Effector CD4-positive, alpha-beta T cell (primary cell): Measurements from ENCODE around the gene RBMS3.

Source experiments
- DNase-seq: peaks from one replicate; pipeline ENCODE4 v3.0.0-alpha.2; 2020

Gene RBMS3

DNA sequence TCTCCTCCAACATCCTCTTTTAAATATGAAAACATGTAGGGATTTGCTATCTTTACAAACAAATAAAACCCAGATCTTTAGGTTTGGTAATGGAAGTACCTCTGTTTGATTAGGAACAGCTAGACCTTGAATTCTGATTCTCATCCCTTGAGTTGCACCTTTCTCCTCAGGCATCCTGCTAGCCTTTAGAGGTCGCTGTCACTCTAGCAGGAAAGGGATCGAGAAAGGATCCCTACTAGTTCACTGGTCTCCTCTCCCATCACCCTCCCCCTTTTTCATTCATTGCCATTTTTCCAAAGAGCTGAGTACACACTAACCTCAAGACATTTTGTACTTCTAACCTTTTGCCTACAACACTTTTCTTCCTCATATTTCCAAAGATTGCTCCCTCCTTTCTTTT, 569.8 kb downstream of the RBMS3 start:
- no peak for DNase-seq

DNA sequence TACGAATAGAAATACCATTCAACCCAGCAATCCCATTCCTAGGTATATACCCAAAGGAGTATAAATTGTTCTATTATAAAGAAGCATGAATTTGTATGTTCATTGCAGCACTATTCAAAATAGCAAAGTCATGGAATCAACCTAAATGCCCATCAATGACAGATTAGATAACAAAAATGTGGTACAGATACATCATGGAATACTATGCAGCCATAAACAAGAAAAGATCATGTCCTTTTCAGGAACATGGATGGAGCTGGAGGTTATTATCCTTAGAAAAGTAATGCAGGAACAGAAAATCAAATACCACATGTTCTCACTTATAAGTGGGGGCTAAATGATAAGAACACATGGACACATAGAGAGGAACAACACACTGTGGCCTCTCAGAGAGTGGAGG, 571.9 kb downstream of the RBMS3 start:
- no peak for DNase-seq

DNA sequence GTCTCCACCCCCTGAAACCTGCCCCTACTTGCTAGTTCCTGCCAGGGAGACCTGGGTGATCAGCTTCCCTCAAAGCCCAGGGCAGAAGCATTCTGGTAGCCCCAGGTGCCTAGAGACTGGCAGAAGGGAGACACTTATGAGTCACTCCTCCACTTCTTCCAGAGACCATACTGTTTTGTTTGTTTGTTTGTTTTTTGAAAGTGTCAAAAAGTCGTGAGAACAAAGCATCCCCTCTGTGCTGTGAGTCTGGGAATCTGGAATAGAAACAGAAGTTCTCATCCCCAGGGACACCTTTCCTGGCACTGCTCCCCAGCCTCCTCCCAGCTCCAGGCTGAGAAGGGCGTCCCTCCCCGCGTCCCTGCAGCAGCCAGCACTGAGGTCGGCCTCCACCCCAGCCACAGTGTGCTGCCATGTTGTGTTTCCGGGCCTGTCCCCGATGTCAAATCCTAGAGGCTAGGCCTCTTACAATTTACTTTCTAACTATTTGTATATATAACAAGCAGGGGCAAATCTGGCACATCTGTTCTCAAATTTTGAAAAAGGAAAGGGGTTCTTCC, 573.0 kb downstream of the RBMS3 start:
- no peak for DNase-seq

DNA sequence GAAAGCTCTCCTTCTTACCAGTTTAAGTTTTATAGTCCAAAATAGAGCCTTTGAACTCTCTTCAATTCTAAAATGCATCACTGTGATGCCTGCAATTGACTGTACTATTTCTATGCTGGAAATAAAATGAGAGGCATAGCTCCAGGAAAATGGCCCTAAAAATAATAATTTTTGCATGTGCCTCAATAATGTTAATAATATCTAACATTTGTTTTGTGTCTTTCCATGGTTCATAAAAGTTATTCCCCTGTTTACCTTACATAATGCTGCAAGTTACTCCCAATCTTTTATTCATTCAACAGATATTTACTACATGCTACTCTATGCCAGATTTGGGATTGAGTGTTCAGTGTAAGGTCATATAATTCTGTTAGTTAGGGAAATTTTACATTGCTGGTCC, 574.0 kb downstream of the RBMS3 start:
- DNase-seq, result no peak

DNA sequence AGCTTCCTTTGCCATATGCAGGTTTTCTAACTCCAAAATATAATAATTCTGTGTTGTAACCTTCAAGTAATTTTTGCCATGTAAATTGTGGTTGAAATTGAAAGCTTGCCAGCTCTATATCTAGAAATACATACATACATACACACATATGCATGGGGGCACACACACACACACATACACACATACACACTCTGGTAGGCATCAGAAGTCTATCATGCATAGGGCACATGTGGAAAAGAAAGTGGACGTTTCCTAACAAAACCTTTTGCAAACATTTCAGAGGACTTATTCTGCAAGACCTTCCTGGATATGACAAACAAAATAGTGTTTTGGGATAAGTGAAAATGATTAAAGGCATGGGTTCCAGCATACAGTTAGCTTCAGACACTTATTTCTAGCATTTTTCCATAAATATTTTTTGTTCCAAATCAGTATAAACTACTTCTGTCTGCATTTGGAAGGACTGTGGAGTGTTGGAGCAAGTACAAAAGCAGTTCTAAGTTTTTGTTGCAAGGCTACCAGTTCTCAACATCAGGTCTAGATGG, 578.9 kb downstream of the RBMS3 start:
- DNase-seq, result no peak

DNA sequence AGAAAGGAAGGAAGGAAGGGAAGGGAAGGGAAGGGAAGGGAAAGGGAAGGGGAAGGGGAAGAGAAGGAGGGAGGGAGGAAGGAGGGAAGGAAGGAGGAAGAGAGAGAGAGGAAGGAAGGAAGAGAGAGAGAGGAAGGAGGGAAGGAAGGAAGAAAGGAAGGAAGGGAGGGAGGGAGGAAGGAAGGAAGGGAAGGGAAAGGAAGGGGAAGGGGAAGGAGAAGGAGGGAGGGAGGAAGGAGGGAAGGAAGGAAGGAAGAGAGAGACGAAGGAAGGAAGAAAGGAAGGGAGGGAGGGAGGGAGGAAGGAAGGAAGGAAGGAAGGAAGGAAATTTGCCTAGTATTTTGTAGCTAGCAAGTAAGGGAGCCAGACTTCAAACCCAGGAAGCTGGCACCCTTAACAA, 583.9 kb downstream of the RBMS3 start:
- DNase-seq, result no peak

DNA sequence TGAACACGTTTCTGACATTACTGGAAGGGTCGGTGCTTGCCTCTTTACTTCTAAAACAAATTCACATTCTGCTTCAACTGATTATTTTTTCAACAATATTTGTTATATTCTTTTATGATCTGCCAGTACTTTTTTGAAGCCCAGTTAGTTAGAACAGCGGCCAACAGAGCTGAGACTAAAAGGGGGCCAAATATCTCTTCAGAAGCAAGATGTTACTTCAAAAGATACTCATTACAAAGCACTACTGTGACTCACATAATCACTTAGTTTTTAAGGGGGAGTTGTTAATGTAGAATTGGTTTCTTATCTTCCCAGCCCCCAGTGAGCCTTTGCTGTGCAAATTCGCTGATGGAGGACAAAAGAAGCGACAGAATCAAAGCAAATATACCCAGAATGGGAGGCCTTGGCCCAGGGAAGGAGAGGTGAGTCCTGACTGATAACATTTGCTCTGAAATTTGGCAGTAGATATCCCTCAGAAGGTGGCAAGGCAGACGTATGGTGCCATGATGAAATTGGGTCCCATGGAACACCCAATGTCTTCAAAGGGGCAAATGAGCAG, 587.8 kb downstream of the RBMS3 start:
- DNase-seq, result no peak

DNA sequence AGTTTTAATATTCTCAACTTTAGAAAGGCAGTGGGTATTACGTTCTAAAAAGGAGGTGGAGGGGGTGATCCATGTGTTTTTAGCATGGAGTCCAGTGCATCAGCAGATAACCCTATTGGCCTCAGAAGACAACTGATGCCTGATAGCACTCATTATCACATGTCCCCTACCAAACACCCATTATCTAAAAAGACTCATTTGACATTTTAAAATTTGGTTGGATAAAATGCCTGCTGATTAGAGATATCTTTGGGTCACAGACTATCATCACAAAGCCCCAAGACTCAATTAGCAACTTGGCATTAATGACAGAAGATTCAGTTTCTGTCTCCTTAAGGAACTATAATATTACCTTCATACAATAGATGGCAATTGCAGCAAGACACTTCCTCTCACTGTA, 589.3 kb downstream of the RBMS3 start:
- DNase-seq, result no peak

DNA sequence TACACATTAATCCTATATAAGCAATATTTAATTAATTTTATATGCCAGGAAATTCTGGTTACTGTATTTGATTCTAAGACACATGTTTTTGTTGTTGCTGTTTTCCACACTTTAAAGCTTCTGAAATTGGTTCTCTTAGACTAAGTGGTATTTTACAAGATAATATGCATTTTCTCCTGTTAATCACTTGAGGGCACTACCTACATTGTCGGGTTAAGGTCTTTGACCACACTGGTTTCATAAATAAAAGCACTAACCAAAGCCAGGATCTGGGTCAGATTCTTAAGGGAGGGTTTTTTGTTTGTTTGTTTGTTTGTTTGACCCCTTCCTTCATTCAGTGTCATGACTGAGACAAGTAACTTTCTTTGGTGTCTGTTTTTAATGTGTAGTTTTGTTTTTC, 590.2 kb downstream of the RBMS3 start:
- no peak for DNase-seq

DNA sequence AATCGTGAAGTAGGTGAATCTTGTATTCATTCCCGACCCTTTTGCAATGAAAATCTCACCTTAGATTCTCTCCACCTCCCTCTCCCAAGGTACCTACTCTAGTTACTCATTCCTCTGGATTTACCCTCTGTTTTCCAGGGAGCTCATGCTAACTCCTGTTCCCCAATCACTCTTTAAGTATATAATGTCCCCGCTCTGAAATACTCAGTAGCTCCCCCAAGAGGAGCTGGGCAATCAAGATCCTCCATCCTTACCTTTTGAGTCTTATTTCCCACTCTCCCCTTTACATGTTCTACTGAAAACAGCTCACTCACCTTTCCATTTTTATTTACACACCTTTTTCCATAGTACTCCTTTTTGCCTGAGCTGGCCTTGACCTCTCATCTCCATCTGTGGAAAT, 599.9 kb downstream of the RBMS3 start:
- DNase-seq, result no peak

DNA sequence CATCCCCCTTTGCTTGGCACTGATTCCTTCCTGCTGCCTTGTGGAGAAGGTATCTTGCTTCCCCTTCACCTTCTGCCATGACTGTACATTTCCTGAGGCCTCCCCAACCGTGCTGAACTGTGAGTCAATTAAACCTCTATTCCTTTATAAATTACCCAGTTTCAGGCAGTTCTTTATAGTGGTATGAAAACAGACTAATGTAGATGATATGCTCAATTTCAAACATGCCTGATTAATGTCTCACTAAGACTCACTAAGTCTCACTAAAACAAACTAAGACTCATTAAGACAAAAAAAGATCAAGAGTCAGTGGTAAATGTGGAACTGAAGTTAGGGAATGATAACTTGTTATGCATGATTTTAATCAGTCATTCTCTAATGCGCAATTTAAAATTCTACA, 606.6 kb downstream of the RBMS3 start:
- no peak for DNase-seq

DNA sequence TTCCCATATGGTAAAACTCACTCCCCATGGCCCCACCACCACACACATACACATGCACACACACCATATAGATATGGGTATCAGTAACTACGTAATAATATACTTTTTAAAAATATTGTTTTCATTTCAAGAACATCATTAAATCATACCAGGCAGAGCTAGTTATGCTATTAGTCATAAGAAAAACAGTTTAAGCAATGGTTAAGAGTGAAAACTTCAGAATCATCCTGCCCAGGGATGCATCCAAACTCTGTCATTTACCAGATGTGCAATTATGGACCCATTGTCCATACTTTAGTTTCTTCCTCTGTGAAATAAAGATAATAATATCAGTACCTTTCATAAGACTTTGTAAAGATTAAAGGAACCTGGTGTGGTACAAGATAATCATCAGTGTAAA, 608.3 kb downstream of the RBMS3 start:
- DNase-seq, result no peak

DNA sequence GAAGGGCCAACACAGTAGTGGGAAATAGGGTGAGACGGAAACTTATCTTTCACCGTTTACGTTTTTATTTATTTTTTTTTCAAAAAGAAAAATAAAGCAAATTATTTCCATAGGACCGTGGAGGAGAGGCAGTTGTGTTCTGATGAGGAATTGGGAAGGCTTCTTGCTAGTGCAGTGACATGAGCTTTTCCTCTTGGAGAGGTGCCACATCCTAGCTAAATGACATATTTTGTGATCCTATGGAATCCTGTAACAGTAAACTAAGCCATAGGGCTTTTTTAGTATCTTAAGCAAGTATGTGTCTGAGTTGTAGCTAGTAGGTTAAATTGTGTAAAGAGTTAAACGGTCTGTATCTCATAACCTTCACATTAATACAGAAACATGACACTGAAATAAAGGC, 609.9 kb downstream of the RBMS3 start:
- DNase-seq, result no peak

DNA sequence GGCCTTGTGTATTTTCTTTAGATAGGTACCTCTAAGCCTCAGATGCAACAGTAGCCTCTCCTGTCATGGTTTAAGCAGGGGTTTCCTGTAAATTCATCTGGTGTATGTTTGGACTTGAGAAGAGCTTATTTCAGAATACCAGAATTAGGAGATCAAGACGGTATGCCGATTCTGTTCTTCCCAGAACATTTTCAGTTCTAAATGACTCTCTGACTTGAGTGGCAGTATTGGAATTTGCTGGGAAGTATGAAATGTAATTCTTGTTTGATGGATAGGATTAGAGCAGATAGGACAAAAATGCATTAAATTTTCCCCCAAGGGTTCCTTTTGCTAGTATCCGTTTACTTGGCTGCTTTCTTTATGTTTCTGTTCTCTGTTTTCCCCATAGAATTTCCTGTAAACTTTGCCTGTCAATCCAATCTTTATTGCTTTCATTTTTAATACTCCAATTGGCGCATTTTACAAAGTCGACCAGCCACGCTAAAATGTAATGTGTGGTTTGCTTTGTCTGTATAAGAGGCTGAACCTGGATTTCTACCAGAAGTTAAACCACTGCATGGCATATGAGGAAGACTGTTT, 612.2 kb downstream of the RBMS3 start:
- no peak for DNase-seq

DNA sequence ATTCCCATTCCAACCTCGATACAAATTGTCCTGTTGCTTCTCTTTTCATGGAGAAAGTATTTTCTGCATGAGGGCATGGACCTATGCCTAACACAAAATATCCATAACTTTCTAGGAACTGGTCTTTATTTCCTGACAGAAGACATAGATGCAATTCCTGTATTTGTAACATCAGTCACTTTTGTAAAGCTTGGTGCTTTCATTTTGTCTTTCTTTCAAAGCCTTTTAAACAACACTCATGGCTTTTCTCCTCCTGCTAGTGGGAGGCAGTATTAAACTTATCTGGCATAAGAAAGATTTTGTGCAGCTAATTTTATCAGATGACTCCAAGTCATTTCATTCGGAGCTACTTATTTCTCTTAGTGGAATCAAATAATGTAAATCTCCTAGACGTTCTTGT, 616.0 kb downstream of the RBMS3 start:
- no peak for DNase-seq

DNA sequence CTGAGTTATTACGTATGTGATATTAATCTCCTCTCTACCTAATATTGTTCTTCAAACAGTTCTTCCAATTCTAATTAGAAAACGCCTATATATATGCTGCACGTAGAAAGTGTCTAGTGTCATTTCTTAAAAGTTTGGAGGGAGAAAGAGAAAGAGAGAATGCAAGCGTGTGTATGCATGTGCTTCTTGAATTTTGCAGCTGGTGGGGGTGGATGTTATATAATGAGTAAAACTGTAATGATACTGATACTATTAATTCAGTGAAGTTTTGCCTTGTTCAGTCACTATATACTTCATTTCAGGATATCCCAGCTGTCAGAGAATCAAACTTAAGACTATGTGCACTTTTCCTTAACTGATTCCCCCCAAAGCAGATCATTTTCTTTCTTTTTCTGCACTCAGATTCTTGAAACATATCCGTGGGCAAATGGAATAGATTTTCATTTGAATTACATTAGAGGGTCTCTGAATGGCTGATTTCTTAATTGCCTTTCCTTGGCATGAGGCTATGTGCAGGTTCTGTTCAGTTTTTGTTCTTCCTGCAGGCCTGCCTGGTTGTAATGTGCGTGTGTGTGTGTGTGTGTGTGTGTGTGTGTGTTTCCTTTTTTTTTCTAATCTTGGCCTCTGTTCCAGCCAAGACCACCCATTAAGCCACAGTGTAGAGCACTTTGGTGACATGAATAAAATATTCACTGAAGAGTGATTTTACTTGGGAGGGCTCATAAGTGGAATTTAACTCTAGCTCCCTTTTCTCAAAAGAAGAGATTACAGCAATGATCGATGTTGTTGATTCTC, 617.5 kb downstream of the RBMS3 start:
- DNase-seq, result no peak

DNA sequence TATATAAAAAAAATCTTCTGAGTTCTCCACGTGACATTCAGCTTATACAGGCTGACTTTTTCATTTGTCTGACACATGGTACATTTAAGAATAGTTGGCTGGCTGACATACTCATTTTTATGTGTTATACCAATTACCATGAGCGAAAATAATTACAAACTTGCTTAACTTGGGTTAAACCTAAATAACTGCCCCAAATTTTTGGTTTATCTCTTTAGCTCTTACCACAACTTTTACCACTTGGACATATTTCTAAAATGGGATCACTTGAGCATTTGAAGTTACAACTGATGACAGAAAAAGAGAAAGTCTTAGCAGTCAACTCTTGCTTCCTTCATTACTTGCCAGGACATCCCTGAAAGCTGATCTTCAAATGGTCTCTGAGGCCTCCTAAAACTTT, 618.1 kb downstream of the RBMS3 start:
- DNase-seq, result no peak

DNA sequence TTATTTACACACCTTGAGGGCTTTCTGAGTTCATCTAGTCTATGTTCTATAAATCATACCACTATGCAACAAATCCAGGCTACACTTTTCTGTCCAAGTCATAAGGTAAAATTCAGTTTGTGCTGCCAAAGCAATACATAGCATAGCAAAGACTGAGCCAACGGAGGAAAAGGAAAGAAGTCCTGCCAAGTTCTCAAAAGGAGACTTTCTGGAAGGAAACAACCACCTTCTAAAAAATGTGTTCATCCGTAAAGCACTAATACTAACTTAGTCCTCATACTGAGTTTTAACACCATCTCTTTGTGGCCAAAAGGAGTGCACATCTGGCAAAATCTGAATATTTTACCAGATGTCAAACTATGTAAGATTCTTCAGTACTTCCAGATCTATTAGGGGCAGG, 620.2 kb downstream of the RBMS3 start:
- no peak for DNase-seq

DNA sequence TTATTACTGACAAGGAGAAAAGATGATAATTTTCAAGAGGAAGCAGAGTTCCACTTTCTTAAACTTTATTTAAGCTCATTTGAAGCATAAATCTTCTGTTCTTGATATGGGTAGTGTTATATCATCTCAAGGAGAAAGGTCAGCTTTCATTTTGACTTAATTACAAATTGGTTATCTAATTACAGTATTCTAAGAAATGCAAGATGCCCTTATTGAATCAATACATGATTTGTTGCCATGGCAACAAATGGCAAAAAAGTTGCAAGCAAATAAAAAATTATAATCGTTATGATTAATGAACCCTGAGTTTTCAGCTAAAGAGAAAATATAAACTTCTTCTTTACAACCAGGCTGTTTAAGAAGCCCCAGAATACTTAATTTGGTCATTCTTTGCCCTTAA, 622.7 kb downstream of the RBMS3 start:
- no peak for DNase-seq

DNA sequence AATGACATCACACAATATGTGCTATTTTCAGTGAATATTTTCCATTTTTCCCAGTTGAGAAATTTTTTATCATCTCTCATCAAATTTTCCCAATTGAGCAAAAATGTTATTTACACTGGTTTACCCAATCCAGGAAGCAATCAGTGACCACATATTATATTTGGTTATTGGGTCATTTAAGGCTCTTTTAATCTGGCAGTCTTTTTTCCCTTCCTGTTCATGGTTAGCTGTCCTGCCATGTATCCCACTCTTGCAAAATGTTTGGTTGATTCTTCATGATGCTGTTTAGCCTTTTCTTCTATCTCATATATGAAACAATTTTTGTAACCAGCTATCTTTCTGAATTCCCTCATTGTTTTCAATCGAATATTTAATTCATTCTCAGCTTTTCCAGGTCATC, 626.0 kb downstream of the RBMS3 start:
- DNase-seq, result no peak

DNA sequence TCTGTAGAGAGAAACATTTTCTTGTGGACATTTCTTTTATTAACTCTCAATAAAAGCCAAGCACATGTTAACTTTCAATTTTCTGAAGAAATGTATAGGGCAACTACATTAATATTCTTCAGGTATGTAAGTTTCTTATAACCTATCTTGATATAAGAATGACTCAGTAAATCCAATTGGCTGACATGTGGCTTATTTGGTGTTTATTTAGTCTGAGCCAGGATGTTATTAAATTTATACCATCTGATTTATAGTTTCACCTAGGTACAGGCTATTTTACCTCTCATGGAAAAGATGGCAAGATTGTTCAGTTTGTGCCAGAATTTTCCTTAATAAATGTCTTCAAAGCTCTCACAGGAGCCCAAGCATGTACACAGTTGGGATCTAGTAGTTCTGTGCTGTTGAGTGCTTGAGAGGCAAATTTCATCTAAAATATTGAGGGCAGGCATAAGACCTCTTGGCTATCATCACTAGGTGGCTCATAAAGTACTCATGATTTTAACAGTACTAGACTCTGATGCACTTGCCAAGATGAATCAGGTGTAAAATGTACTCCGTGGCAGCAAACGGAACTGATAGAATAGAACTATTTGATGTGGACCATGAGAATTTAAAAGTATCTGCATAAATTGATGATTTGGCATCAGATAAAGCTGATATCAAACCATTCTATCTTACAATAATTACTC, 631.9 kb downstream of the RBMS3 start:
- DNase-seq, result no peak

DNA sequence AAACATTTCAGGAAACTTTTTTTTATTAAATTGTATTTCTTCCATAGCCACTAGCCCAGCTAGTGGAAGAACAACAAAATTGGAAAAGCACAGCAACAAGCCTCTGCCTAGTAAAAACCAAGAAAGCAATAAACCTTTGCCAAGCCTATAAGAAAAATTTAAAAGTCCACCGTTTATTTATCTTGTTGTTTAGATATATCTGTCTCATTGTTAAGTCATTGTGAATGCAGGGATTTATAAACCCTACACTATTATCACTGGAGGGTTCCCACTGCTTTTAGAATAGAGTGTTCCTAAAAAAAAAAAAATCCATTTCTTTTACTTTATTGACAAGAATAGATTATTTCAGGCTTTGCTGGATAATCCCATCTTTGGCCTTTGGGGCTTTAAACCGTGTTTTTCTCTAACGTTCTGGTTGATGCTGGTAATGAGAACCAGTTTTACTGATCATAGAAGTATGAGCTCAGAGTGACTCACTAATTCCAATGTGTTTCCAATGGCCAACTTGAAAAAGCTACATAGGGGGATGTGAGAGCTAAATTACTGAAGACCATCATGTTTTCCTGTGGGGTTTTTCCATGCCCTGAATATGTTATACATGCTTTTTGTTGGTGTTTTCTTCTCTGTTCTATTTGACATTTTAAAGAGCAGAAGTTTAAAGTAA, 634.1 kb downstream of the RBMS3 start:
- no peak for DNase-seq

DNA sequence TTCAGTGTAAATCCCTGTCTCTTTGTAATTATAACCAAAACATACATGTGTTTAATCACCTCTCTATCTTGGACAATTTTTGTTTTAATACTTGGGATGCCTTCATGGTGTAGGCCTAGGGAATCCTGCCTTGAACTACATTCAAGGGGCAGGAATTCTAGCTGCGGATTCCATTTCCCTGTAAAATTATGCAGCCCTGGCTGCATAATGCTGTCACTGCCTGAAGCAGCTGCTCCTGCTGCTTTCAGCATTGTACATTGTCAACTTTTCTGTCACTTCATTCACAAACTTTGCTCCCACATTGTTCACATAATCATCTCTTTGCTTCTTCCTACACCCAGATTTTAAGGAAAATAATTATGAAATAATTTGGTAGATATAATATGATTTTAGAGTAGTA, 638.7 kb downstream of the RBMS3 start:
- no peak for DNase-seq
